GM19351 (cell line): ENCODE measurements around the gene CRISPLD2.

ENCODE experiments used
- ATAC-seq: cut with Tn5 transposase; IDR thresholded peaks from one replicate; pipeline ENCODE4 v1.9.1; 2021; ENCODE audit warnings: mild to moderate bottlenecking, moderate library complexity; ENCODE audit not compliant: unreplicated experiment

The CRISPLD2 gene, protein sequence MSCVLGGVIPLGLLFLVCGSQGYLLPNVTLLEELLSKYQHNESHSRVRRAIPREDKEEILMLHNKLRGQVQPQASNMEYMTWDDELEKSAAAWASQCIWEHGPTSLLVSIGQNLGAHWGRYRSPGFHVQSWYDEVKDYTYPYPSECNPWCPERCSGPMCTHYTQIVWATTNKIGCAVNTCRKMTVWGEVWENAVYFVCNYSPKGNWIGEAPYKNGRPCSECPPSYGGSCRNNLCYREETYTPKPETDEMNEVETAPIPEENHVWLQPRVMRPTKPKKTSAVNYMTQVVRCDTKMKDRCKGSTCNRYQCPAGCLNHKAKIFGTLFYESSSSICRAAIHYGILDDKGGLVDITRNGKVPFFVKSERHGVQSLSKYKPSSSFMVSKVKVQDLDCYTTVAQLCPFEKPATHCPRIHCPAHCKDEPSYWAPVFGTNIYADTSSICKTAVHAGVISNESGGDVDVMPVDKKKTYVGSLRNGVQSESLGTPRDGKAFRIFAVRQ

GRCh38 chr16:84819644-84820304 lies at the start of gene CRISPLD2:
CRISPLD2 (plus strand) TSS chr16:84819985; CDS start chr16:84838496, 18,511 bp downstream.
- no peak for ATAC-seq

DNA sequence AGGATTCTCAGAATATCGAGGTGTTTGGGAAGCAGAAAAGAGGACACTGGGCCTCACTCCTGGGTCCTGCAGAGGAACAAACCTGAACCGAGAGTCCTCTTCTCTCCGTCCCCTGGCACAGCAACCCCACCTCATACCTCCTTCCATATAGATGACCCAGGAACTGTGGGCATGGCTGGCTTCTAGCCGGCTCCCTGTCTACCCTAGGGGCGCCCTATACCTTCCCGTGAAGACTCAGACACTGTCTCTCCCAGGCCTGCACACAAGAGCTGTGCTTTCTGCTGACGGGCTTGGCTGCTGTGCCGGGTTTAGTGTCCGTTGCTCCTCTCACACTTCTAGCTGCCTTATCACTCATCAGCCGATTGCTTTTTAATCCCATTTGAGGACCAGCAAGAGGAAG lies 46.5 kb upstream of the CRISPLD2 start:
- no peak for ATAC-seq

- no peak for ATAC-seq
Measured at GRCh38 chr16:84774810-84775209, 45.0 kb upstream of the CRISPLD2 start.

- no peak for ATAC-seq
Measured at GRCh38 chr16:84775262-84775810, 44.4 kb upstream of the CRISPLD2 start.

GRCh38 chr16:84777435-84777834 lies 42.4 kb upstream of the CRISPLD2 start:
- no peak for ATAC-seq

GRCh38 chr16:84778720-84779119 lies 41.1 kb upstream of the CRISPLD2 start:
- ATAC-seq = no peak

DNA sequence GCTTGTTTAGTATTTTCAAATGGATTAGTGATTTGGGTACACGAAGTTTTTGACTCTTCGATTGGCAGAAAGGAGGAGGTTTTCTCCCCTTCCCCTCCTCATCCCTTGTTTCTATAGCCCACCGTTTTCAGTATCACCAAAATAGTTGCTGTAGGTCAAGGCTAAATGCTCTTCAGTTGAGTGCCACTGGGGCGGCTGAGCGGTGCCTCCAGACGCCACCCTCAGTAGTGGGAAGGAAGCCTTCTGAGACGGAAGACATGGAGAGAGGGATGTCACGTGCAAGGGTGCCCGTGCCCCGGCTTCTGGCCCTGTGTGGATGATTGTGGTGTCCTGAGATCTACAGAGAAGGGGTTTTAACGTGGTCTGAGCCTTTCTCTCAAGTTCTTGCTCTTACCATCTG lies 39.7 kb upstream of the CRISPLD2 start:
- ATAC-seq = no peak

DNA sequence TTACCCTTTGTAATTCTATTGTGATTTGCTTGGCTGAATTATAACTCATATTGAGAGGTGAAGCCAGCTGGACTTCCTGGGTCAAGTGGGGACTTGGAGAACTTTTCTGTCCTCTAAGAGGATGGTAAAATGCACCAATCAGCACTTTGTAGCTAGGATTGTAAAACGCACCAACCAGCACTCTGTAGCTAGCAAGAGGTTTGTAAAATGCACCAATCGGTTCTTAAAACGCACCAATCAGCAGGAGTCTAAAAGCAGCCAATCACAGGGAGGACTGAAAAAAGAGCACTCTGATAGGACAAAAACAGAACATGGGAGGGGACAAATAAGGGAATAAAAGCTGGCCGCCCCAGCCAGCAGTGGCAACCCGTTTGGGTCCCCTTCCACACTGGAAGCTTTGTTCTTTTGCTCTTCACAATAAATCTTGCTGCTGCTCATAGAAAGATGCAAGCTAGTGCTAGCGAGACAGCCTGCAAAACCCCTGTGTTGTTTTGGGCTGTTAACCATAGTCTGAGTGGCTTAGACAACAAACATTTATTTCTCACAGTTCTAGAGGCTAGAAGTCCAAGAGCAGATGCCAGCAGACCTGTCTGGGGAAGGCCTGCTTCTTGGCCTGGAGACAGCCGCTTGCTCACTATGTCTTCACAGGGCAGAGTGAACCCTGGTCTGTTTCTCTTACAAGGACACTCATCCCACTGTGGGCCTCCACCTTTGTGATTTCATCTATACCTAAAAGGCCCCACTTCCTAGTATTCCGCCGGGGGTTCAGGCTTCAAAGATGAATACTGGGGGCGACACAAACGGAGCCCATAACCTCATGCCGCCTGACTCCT lies 39.0 kb upstream of the CRISPLD2 start:
- ATAC-seq = no peak

DNA sequence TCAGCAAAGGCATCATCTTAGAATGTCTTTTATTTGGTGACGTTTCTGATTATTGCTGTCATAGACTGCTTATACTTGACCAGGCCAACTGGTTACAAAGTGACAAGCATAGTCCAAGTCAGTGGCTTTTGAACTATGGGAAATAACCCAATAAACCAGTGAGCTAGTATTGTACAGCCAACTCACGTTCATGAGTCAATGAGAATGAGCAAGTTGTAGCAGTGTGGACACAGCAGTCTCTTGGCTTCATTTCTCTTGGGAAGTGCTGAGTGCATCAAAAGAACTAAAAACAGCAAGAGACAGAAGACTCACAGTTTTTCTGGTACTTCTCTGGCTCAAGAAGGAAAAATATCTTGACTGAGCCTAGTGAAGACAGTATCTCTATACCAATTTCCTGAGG lies 36.9 kb upstream of the CRISPLD2 start:
- ATAC-seq = no peak

DNA sequence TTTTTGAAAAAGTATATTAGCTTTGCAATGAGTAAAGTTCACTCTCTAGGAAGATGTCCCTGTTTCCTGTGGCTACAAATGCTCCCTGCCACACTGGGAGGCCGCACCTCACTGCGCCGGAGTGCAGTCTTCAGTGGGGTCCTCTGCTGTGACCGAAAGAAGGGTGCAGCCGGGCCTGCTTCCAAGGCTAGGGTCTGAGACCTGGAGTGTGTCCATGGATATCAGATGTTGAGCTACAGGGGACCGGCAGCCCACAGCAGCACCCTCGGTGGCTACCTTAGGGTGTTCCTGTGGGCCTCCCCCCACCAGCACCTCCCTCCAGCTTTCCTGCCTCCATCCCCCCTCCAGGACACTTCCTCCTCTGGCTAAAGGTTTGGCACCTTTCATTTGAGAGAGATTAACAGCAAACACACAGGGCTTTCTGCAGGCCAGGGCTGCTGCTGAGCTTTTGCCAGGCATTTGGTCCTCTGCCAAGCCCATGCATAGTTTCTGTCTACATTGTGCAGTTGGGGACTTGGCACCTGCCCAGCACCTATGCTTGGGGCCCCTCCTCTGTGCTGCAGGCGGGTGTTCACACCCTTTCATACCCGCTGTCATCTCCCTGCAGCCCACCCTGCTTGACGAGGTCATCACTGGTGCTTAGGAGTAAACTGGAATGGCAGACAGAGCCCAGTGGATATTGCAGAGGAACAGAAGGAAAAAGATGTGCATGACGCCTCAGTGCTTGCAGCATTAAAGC lies 33.8 kb upstream of the CRISPLD2 start:
- ATAC-seq = no peak

- no peak for ATAC-seq
Measured at GRCh38 chr16:84786605-84787262, 33.1 kb upstream of the CRISPLD2 start.

DNA sequence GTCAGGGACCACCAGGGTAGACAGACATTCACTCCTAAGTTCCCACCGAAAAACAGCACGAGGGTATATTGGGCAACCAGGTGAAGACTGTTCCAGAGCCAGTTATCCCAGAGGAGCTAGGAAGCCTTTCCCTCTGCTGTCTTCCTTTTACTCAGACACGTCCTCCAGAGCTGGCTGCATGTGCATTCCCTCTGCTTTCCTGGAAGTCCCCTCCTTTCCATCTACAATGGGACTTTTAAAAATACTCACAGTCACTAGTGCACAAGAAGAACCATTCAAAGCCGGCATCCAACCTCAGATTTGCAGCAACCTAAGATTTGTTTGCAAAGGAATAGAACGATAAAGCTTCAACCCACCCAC lies 32.5 kb upstream of the CRISPLD2 start:
- no peak for ATAC-seq

DNA sequence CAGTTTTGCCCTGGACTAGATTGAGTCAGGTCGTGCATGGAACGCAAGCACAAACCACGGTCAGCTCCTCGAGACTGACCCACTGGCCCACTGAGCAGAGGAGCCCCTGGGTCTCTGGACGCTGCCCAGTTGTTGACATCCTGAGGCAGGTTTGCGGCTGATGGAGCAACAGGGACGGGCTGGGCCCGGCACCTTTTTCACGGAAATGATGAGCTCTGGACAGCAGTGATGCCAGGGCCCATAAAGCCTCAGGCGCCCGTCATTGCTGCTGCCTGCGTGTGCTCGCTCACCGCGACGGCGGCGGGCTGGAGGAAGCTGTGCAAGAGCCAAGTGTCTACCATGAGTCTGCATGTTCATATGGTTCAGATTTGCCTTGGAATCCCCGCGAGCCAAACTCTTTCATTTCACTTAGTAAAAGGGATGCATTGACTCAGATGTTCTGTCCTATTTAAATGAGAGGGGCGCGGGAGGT lies 30.8 kb upstream of the CRISPLD2 start:
- no peak for ATAC-seq

DNA sequence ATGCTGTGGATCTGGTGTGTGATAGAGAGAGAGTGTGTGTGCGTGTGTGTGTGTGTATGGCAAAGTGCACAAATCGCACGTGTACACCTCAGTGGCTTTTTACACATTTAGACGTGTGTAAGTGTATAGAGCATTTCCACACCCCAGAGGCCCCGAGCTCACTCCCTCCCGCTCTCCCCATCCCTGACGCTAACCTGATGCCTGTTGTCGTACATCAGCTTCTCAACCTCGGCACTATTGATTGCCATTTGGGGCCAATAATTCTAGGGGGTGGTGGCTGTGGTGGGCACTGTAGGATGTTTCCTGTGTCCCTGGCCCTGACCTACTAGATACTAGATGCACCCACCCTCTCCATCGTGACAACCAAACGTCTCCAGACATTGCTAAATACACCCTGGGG lies 30.4 kb upstream of the CRISPLD2 start:
- no peak for ATAC-seq

DNA sequence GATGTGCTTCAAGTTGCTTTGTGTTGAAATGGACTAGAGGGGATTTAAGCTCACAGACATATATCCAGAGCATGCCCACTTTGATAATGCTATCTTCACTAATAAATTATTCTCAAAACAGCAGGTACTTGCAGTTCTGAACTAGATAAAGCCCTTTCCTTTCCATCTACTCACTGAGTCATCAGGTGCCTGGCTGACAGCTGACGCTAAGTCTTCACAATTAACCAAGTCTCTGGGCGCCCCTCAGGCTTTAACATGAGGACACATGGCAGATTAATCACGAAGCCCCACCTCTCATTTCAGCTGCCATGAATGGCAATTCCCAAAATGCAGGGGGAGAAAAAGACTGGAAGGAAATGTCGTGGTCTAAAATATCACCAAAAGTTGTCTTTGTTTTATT lies 29.5 kb upstream of the CRISPLD2 start:
- ATAC-seq = no peak

GRCh38 chr16:84791088-84791487 lies 28.7 kb upstream of the CRISPLD2 start:
- no peak for ATAC-seq

- no peak for ATAC-seq
Measured at GRCh38 chr16:84791501-84791900, 28.3 kb upstream of the CRISPLD2 start.

DNA sequence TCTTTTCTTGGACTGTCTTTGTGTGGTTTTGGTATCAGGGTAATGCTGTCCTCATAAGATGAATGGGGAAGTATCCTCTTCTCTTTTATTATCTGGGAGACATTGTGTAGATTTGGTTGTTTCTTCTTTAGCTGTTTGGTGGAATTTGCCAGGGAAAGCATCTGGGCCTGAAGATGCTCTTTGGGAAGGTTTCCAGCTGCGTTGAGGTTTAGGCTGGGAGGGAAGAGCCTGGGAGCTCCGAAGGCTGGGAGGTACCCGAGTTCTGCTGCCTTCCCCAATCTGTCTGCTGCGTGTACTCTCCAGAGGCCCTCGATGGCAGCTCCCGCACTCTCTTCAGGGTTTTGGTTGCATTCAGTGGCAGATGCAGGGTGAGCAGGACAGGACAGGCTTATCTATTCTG lies 25.6 kb upstream of the CRISPLD2 start:
- no peak for ATAC-seq

GRCh38 chr16:84794626-84795025 lies 25.2 kb upstream of the CRISPLD2 start:
- ATAC-seq = no peak
